Epidermal melanocyte (primary cell): ENCODE measurements around the gene DISC1.
"Not testable (repeated sequence)": the region's sequence is repeated elsewhere in the genome, so short reads cannot be mapped to it uniquely, and the experiment has no call there.

Source experiments
- DNase-seq: peaks from one replicate; pipeline ENCODE4 v3.0.0; 2011; ENCODE audit warnings: low spot score; ENCODE audit not compliant: insufficient read length

DISC1 gene

DNA sequence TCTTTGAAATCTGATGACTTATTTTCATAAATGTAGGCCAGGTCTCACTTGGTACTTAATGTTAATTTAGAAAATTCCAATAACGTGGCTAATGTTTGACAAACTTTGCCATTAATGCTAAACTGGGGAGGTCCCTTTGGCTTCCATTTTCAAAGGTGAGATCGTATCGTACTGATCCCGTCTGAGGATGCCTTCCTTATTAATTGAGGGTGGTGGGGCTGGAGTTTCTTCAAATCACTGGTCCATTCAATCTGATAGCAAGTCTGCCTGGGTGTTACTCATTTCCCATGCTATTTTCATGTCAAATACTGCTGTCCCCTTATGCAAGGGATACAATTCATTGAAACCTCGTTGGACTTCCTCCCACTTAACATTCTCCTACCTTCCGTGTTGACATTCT lies 327.1 kb downstream of the DISC1 start:
- DNase-seq: no peak

DNA sequence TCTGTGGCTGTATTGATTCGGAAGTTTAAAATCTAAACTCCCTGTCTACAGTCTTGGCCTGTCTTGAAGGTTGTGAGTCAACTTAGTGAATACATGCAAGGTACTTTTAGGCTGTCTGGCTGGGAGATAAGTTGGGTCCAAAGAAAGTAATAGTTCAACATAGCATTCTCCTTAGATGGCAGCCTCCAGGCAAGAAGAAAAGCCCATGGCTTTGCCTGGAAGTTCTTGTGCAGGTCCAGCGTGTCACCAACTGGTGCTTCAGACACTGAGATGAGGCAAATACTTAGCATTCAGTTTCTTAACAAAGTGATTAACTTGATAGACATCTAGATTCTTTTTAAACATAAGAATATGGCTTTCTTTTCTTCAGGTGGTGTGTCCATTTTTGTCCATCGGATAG lies 328.2 kb downstream of the DISC1 start:
- no peak for DNase-seq

DNA sequence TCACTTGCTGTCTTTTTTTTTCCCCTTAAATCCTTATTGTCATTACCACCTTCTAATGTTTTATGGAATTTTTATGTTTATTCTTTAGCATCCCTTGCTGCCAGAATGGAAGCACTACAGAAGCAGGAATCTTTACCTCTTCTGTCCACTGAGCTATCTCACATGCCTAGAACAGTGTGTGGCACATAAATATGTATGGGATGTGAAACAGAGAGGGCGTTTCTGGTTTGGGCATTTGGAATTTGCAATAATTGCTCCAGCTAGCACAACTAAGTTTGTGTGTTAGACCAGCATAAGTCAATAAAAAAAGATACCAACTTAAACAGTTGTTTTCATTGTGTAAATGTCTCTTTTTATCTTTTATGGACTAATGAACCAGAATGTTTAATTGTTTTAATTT lies 330.8 kb downstream of the DISC1 start:
- no peak for DNase-seq

DNA sequence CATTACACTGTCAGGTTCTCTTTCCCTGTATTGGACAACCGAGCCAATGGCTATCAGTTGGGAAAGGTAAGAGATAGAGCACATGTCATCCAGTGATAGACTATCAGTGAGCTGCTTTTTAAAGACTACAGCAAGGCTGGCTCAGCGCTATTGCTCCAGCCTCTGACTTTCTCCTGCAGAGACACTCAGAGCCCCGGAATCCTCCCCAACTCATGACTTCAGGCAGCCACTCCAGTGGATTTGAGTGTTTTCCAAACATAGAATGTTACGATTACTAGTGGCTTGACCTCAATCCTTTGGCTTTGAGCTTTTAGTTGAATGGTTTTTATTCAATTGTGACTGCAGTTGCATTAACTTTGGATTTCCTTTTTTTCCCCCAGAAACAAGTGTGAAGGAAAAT lies 331.9 kb downstream of the DISC1 start:
- DNase-seq: no peak

DNA sequence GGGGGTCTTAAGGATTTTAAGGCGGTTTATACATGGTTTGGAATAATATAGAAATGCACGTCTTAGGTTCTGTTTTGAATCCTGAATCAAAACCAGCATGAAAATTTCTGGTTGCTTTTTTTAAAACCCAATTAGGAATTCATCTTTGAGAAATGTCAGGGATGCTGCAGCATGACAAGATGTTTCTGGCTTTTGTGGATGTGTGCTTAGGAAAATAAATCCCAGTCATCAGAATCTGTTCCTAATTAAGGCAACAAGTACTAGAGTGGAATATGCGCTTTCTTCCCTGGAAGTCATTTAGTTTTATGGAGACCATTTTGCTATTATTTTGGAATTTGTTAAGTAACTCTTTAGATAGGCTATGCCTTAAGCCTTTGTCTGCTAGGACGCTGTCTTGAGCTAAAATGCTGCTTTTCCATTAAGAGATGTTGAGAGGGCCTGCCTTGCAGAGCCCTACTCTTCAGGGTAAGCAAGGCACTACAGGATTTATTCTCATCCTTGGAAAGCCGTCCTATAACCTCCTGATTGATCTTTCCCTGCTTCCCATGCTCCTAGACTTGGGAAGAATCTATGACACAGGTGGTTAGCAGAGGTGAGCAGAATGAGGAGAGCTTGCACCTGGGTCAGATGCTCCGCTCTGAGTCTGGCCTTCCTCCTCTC lies 332.8 kb downstream of the DISC1 start:
- DNase-seq: peak; percentile 37

DNA sequence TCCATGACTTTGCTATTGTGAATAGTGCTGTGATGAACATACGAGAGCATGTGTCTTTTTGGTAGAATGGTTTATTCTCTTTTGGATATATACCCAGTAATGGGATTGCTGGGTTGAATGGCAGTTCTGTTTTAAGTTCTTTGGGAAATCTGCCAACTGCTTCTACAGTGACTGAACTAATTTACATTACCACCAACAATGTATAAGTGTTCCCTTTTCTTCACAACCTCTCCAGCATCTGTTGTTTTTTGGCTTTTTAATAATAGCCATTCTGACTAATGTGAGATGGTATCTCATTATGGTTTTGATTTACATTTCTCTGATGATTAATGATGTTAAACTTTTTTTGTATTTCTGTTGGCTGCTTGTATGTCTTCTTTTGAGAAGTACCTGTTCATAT lies 335.2 kb downstream of the DISC1 start:
- DNase-seq: not testable (repeated sequence)

DNA sequence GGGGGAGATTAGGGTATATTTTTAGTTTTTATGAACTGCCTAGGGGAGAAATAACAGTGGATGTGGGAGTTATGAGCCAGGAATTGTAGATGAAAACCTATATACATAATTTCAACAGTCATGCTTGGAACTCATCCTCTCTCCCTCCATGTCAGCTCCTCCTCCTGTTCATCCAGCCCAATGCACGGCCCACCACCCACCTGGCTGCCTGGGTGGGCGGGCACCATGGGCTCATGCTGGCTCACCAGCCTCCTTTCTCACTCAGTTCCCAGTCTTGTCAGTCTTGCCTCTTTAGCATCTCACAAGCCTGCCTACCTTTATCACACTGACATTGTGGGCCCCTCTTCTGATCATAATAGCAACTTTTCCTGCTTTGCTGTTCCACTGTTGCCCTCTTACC lies 336.0 kb downstream of the DISC1 start:
- DNase-seq: no peak

DNA sequence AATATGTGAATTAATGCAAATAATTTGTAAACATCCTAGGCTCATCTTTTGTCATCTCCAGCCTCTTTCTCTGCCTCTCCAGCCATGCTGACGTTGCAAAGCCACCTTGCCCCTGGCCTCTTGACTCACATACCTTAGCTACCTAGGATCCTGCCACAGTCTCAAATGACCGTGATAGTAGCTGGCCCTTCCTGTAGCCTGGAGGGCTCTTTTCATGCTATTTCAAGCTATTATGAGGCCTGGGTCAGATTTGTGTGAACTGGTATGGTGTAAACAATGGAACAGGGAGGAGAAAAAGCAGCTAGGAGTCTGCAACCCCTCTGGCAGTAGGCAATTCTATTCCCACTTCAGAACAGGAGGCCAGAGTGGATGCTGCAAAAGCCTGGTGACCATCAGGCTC lies 337.7 kb downstream of the DISC1 start:
- DNase-seq: no peak

DNA sequence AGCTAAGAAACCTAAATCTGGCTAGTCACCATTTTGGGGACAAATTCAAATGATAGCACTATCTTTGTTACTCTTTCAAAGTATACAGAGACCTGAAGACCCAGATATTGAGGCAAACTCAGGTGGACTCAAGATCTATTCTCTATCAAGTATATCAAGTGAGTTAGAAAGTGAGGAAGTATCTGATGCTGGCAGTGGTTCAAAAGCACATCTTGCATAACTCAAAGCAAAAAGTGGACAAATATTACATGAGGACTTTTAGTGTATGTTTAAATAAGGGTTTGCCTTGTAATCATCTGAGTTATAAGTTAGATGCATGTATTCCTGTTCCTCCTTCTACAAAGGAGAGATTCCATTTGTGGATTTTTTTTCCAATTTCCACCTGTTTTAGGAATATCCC lies 338.4 kb downstream of the DISC1 start:
- no peak for DNase-seq

DNA sequence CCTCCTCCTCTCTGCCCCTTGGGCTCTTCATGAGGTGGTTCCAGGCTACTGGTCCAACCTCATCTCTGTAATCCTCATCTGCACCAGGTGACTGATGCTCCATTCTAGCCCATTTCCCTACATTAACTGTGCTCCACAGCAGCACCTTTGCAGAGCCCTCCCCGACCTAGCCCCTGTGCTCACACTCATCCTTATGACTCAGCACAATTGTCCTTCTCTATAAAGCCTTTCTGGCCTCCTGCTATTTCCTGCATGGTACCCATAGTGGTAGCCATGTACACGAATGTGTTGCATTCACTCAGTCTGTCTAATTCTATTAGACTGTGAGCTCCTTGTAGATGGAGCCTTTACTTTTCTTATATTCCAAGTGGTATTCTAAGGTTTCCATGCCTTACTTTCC lies 339.0 kb downstream of the DISC1 start:
- no peak for DNase-seq

DNA sequence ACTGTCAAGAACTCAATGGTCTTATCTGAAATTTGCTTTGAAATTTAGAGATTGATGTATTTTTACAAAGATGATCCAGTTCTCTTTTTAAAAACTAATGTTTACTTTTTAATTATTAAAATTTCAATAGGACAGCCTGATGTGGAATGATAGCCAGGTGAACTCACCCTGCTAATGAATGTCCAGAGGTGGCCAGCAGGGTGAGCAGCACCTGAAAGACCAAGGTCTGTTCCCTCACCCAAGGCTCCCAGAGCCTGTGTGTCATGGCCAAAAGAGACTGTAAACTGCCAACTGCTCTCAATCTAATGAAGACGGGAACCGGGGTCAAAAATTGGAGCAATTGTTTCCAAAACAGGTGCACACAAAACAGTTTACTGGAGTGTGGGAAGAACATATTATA lies 340.4 kb downstream of the DISC1 start:
- no peak for DNase-seq

DNA sequence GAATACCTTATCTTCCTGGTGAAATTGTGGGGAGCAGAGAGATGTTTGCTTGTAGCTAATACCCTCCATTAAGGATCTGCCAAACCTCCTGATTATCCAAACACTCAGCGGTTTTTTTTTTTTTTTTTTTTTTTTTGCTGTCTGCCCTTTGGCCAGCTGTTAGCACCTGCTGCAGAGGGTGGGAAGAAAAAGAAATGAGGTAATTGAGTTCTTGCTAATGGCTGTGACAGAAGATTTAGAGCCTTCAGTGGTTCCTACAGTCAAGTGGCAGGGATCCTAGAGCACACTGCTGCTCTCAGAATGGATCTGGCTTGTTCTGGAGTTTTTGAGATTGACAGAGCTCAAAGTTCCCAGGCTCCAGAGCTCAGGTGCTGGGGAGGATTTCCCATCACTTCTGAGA lies 342.5 kb downstream of the DISC1 start:
- DNase-seq: no peak

DNA sequence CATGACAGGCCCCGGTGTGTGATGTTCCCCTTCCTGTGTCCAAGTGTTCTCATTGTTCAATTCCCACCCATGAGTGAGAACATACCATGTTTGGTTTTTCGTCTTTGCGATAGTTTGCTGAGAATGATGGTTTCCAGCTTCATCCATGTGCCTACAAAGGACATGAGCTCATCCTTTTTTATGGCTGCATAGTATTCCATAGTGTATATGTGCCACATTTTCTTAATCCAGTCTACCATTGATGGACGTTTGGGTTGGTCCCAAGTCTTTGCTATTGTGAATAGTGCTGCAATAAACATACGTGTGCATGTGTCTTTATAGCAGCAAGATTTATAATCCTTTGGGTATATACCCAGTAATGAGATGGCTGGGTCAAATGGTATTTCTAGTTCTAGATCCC lies 343.2 kb downstream of the DISC1 start:
- not testable (repeated sequence) for DNase-seq

DNA sequence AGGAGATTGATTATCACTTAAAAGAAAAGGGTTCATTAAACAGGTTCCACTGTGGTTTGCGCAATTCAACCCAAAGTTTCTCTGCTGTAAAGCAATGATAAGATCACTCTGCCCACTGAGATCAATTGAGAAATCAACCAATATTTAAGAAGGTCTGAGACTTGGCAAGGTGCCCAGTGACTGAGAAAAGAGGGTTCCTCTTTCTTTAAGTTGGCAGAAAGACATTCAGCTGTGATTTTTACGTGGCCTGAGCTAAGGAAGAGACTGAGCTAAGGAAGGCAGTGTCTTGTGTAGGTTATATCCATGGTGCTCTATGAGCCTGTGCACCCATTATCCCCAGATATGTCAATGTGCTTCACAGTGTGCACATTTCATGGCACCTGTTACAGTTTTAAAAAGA lies 344.1 kb downstream of the DISC1 start:
- no peak for DNase-seq

DNA sequence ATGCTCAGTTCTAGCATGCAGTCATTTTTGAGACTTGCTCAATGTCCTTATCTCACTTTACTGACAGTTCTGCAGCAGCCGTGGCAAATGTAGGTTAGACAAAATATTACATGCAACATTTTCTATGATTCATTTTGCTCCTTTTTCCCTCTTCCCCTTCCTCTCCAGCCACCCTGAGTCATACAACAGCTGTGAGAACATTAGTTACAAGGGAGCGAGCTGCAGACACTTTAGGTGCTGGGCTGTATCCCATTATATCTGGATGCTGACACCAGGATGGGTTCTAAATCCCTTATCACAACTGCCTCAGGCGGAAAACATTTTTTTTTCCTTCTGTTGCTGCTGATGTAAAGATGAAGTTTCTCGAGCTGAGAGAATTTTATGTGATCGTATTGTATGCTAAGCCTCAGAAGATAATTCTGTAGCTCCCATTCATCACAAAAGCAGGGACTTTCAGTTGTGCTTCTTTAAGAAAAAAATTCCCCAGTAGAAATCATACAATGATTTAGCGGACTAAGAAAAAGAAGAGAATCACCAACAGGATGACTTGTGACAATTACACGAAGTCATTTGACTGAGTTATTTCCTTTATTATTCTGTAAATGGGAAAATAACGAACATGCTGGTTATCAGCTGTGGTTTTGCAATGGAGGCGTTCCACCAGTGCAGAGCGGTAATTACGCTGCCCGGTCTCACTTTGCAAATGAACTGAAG lies 345.0 kb downstream of the DISC1 start:
- DNase-seq: no peak

DNA sequence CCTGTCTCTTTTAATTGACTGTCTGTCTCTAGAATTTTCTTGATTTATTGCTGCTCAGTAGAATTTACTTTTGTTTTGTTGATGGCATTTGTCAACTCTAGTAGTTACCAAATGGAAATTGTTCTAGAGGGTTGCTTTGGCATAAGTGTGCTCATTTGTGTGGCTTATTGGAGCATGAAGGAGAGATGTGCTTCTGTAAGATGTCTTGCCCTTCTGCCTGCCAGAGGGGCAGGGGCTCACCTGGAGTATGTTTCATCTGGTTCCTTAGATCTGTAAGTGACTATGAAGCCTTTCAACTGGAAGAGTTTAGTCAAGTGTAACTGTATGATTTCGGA lies 345.5 kb downstream of the DISC1 start:
- no peak for DNase-seq

DNA sequence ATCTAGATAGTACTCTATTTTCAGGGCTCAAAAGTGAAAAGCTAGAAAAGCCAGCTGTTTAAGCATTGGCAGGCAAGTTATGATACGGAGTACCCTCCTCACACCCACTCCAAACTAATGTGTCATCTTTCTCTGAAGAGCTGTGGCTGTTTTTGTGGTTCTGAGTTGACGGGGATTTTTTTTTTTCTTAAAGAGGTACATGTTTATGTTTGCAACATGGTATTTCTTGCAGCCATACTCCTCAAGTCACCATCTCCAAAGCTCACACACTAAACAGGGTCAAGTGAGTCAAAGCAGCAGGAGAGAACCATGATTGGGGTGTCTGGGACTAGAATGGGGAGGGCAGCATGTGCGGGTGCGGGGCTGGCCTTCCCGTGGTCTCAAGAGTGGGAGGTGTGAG lies 347.2 kb downstream of the DISC1 start:
- no peak for DNase-seq

DNA sequence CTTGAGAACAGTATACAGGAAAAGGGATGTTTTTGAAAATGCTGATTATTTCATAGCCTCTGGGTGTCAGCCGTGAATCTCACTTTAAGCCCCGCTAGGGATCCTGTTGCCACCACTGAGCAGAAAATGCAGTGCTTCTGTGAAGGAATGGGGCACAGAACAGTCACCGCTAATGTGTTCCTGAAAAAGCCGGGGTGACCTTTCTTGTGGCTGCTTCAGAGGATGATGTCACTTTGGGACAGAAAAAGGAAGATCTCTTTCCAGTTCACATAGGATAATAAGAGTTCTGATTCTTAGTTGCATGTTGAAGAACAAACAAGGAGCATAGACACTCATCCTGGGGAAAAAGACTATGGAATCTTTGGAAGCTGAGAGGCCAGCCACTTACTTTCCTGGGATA lies 349.6 kb downstream of the DISC1 start:
- DNase-seq: no peak

DNA sequence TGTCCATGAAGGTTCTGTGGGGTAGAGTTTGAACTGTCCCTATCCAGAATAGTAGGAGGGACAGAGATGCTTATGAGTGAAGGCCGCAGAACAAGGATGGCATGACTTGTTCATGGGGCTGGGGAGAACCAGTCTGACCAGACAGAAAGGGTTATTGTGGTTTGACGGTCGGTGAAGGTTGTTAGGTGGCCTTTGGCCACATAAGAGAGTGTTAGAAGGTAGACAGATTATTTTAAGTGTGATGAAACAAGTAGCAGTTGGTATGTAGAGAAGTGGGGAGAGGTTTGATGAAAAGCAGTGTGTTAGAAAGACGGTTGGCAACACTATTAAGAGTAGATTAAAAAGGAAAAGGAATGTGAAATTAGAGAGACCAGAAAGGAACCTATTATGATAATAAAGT lies 355.1 kb downstream of the DISC1 start:
- no peak for DNase-seq

DNA sequence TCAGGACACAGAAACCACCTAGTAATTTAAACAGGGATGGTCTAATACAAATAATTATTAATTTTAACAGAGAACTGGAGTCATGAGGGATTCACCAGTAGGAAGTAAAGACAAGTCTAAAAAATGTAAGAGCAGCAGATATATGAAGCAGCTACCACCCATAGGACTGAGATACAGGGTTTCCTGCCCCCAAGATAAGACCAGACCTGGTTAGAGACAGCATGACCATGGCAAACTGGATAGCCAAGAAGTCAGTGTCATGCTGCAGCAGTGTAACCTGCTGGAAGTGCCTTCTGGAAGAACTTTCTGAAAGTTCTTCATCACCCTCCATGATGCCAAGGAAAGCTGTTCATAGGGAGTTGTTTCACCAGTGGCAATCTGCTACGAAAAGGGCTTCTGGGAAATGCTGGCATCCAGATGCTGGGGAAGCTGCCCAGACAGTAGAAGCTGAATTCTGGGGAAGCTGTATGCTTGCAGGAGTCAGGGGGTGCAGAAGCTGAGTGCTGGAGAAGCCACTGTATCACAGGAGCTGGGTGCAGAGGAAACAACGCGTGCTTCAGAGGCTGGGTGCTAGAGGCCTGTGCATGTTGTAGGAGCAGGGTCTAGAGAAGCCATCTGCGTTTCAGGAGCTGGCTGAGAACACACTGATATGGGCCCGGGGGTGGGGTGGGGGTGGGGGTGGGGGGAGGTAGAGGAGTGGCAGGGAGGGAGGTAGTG lies 356.4 kb downstream of the DISC1 start:
- no peak for DNase-seq

DNA sequence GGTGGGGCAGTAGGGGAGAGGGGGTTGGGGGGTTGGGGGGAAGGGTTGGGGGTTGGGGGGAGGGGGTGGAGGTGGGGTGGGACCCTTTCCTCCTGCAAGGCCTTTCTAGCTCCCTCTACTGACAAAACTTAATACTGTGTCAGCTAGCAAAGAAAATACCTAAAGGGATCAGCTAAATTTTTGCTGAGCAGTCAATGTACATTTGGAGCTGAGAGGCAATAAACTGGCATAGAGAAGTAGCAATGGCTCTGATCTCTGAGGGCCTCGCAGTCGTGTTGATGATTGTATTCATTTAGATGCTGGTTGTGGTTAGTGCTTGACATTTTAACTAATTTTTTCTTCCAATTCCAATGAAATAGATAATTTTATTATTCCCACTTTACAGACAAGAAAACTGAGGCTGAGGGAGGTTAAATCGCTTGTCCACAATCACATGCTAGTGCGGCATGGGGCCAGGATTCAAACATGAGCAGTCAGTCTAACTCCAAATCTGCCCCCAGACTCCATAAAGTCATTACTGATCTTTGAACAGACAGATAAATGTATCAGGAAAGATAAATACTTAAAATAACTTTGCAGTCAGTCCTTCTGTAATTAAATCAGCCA lies 357.1 kb downstream of the DISC1 start:
- DNase-seq: no peak

DNA sequence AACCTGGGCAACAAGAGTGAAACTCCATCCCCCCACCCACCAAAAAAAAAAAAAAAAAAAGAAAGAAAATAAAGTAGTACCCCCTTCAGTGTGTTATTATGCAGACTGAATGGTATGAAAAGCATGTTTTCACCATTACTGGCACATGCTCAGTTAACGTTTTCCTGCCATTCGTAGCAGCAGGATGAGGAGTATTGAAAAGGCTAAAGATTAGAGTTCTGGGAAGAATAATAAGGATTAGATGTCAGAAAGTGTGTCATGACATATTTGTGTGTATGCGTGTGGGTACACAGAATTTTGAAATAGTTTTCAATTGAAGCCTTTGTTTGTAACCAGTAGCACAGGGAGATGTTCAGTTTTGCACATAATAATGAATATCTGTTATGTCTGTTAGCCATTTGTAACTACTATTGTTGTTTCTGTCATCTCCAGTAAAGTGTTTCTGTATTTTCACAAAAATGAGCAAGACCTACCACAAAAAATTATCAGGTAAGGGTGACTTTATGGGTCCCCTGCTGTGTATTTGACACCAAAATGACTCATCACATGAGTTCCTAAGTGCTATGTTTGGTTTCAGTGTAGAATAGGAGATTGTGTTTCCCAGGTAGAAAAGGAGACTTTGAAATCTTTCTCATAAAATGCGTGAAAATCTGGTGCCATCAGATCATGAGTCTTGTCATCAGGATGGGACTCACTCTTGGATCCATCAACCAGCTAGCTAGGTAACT lies 358.9 kb downstream of the DISC1 start:
- no peak for DNase-seq
